HG02852 (cell line): ENCODE results near the gene OR51D1.

Source experiments
- ATAC-seq: cut with Tn5 transposase; IDR thresholded peaks from one replicate; pipeline ENCODE4 v1.9.1; 2021; ENCODE audit warnings: mild to moderate bottlenecking, moderate library complexity; ENCODE audit not compliant: unreplicated experiment

OR51D1 gene

GRCh38 chr11:4644233-4644632 is 7.0 kb downstream of the OR51D1 start:
- ATAC-seq, result no peak

- no peak for ATAC-seq
These were observed 8.7 kb downstream of the OR51D1 start for GRCh38 chr11:4645974-4646373.

- no peak for ATAC-seq
These were observed 10.5 kb downstream of the OR51D1 start for GRCh38 chr11:4647766-4648165.

GRCh38 chr11:4654635-4655369 is 17.5 kb downstream of the OR51D1 start:
- no peak for ATAC-seq

- ATAC-seq, result no peak
These were observed 21.6 kb downstream of the OR51D1 start for GRCh38 chr11:4658629-4659445.

GRCh38 chr11:4662876-4663275 is 25.6 kb downstream of the OR51D1 start:
- ATAC-seq, result no peak

GRCh38 chr11:4664183-4664582 is 26.9 kb downstream of the OR51D1 start:
- ATAC-seq, result no peak

- no peak for ATAC-seq
These were observed 27.5 kb downstream of the OR51D1 start for GRCh38 chr11:4664786-4665185.

- ATAC-seq, result no peak
These were observed 28.1 kb downstream of the OR51D1 start for GRCh38 chr11:4665424-4665823.

GRCh38 chr11:4671741-4672140 is 34.5 kb downstream of the OR51D1 start:
- no peak for ATAC-seq

GRCh38 chr11:4672470-4672869 is 35.2 kb downstream of the OR51D1 start:
- ATAC-seq, result no peak

GRCh38 chr11:4673781-4674180 is 36.5 kb downstream of the OR51D1 start:
- ATAC-seq, result no peak

- ATAC-seq, result no peak
These were observed 40.7 kb downstream of the OR51D1 start for GRCh38 chr11:4677948-4678347.

GRCh38 chr11:4680341-4680740 is 43.1 kb downstream of the OR51D1 start:
- ATAC-seq, result no peak

- no peak for ATAC-seq
These were observed 45.5 kb downstream of the OR51D1 start for GRCh38 chr11:4682623-4683419.

- ATAC-seq, result no peak
These were observed 47.5 kb downstream of the OR51D1 start for GRCh38 chr11:4684631-4685285.
